Naive thymus-derived CD4-positive, alpha-beta T cell (primary cell): ENCODE measurements around the gene DIS3L. TPM values are rescaled to one million over a fixed set of nuclear protein-coding genes. Genes with fewer than 3 reads are reported as not detected.
A peak's percentile ranks its signal among the peaks of the same experiment; 100 is the strongest.
"Not testable (repeated sequence)": the region's sequence is repeated elsewhere in the genome, so short reads cannot be mapped to it uniquely, and the experiment has no call there.

Experiments
- ATAC-seq: fragments of 150-1000 bp; cut with Tn5 transposase; 2 replicates; pipeline ENCODE4 v1.10.0; 2021; ENCODE audit warnings: mild to moderate bottlenecking, moderate library complexity
- CTCF ChIA-PET: fragments of 350-600 bp; sonication (Branson Sonifier 250); formaldehyde crosslinking; loops from one replicate; lab custom pipeline; 2021; ENCODE audit warnings: antibody characterized with exemption; lab: Charles Lee
- POLR2A ChIA-PET: fragments of 350-600 bp; sonication (Branson Sonifier 250); formaldehyde crosslinking; loops from one replicate; lab custom pipeline; 2021; ENCODE audit warnings: antibody characterized with exemption, inconsistent platforms; lab: Charles Lee
- DNase-seq, 9 donors: peaks; one replicate each; pipeline versions ENCODE4 v3.0.0 to v3.0.0-alpha.2; 2020 to 2022; ENCODE audit warnings: mixed read lengths in 1 of 9
- H3K27ac ChIP-seq: one replicate; pipeline ENCODE4 v1.7.0; 2013; ENCODE audit warnings: mild to moderate bottlenecking, low read depth, low read length, moderate library complexity
- H3K27me3 ChIP-seq, 2 donors: one replicate each; pipeline ENCODE4 v1.7.0; 2013; ENCODE audit warnings: low read length in 2 of 2, mild to moderate bottlenecking in 2 of 2, moderate library complexity in 2 of 2; ENCODE audit not compliant: control insufficient read depth in 2 of 2, insufficient read depth in 2 of 2
- H3K36me3 ChIP-seq, 3 experiments: 1 replicate in 2 of 3; 2 replicates in 1 of 3; pipeline ENCODE4 v1.7.0; 2013; ENCODE audit warnings: low read length in 3 of 3, mild to moderate bottlenecking in 3 of 3, moderate library complexity in 1 of 3; ENCODE audit not compliant: insufficient read depth in 3 of 3, control insufficient read depth in 2 of 3
- H3K4me1 ChIP-seq, 2 donors: one replicate each; pipeline ENCODE4 v1.7.0; 2013; ENCODE audit warnings: low read length in 2 of 2, mild to moderate bottlenecking in 2 of 2, moderate library complexity in 1 of 2; ENCODE audit not compliant: control insufficient read depth in 2 of 2, insufficient read depth in 2 of 2
- H3K4me3 ChIP-seq: 2 replicates; pipeline ENCODE4 v1.7.0; 2013; ENCODE audit warnings: mild to moderate bottlenecking, low read length
- H3K9me3 ChIP-seq, 3 experiments: 1 replicate in 2 of 3; 2 replicates in 1 of 3; pipeline ENCODE4 v1.7.0; 2013; ENCODE audit warnings: low read length in 3 of 3; ENCODE audit not compliant: control insufficient read depth in 2 of 3
- H3K27ac Mint-ChIP-seq, 9 donors: one replicate each; pipeline ENCODE4 v1.8.0; 2020 to 2022; ENCODE audit warnings: mixed read lengths in 9 of 9, mild to moderate bottlenecking in 8 of 9, moderate library complexity in 5 of 9, inconsistent platforms in 2 of 9
- H3K27me3 Mint-ChIP-seq, 5 donors: one replicate each; pipeline ENCODE4 v1.8.0; 2021 to 2022; ENCODE audit warnings: mixed read lengths in 5 of 5, mild to moderate bottlenecking in 1 of 5
- H3K36me3 Mint-ChIP-seq, 5 donors: one replicate each; pipeline ENCODE4 v1.8.0; 2020 to 2022; ENCODE audit warnings: mixed read lengths in 5 of 5, mild to moderate bottlenecking in 3 of 5, inconsistent platforms in 1 of 5
- H3K4me1 Mint-ChIP-seq, 7 donors: one replicate each; pipeline ENCODE4 v1.8.0; 2020 to 2022; ENCODE audit warnings: mixed read lengths in 7 of 7, mild to moderate bottlenecking in 3 of 7, inconsistent platforms in 1 of 7
- H3K4me3 Mint-ChIP-seq, 10 donors: one replicate each; pipeline ENCODE4 v1.8.0; 2020 to 2022; ENCODE audit warnings: mild to moderate bottlenecking in 10 of 10, mixed read lengths in 10 of 10, moderate library complexity in 6 of 10, inconsistent platforms in 2 of 10
- H3K9me3 Mint-ChIP-seq, 11 donors: one replicate each; pipeline ENCODE4 v1.8.0; 2020 to 2022; ENCODE audit warnings: mixed read lengths in 11 of 11, mild to moderate bottlenecking in 4 of 11, inconsistent platforms in 1 of 11, moderate library complexity in 1 of 11
- intact Hi-C, 2 donors: fragments of 100-400 bp; cut with micrococcal nuclease; formaldehyde crosslinking; loops; one replicate each; pipeline ENCODE4 v1.15.1; 2023
- polyA plus RNA-seq, 2 donors: library from polyadenylated mRNA; unstranded; fragments of 300-500 nt; fragmentation: Illumina TruSeq; gene quantifications; one replicate each; pipeline ENCODE4 v1.2.3, GENCODE V29; 2021
- total RNA-seq, 6 experiments: library from RNA in 5 of 6; stranded (reverse) in 5 of 6; gene quantifications; 1 replicate in 5 of 6; 2 replicates in 1 of 6; pipeline ENCODE4 v1.2.3 and lab custom pipeline; 2021 to 2026

Gene DIS3L
- total and polyA plus RNA-seq, 7 experiments from 2014 or later: 25.3 to 48.8 (median 38.1) TPM

DNA sequence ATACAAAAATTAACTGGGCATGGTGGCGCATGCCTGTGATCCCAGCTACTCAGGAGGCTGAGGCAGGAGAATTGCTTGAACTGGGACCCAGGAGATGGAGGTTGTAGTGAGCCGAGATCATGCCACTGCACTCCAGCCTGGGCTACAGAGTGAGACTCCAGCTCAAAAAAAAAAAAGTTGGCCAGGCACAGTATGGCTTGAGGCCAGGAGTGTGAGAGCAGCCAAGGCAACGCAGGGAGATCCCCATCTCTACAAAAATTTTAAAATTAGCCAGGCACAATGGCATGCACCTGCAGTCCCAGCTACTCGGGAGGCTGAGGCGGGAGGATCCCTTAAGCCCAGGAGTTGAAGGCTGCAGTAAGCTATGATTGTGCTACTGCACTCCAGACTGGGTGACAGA lies 55.2 kb downstream of the DIS3L start:
- H3K9me3 ChIP-seq, DNase-seq, H3K4me1 Mint-ChIP-seq, H3K27ac Mint-ChIP-seq, CTCF ChIA-PET, H3K27me3 Mint-ChIP-seq, ATAC-seq, H3K27me3 ChIP-seq, H3K4me1 ChIP-seq, H3K4me3 ChIP-seq, intact Hi-C loops, H3K9me3 Mint-ChIP-seq, H3K27ac ChIP-seq, H3K4me3 Mint-ChIP-seq: not testable (repeated sequence)
- peaks cover 0 to 25% (median 4%) of the 10 kb centered on the region in 3 experiments for H3K36me3 ChIP-seq
- POLR2A ChIA-PET: interaction anchor here (0.7 kb wide), 1 partner anchor 150 kb away, joined by 4 read pairs; no protein-coding TSS in a partner anchor
- H3K36me3 Mint-ChIP-seq: peaks cover 0 to 32% (median 19%) of the 10 kb centered on the region in 5 donors

DNA sequence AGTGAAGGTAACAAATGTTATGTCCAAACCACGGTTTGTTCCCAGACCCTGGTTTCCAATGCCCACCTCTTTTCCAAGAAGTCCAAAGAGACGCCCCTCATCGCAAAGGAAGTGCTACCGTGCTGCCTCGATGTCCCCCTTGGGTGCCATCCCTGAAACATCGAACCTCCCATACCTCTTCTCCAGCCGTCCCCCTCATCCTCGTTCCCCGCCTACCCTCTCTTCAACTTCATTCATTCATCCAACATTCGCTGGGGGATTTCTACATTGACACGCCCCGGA lies 62.6 kb downstream of the DIS3L start:
- ATAC-seq (no peak), DNase-seq (no peak)
- POLR2A ChIA-PET: interaction anchor here (1.0 to 1.5 kb wide), 4 partner anchors 30 to 149 kb away, joined by 3 to 4 read pairs (median 3); partner anchors contain the start of genes RPL4 and ZWILCH
- H3K4me3 ChIP-seq: peak overlapping the region; percentile 92
- no peaks in the 10 kb centered on the region for H3K27me3 ChIP-seq
- Mint-ChIP-seq H3K9me3 (no peaks in the 10 kb centered on the region), H3K27ac (peak overlapping the region; percentile 90 to 98 (median 97)), H3K27me3 (no peaks in the 10 kb centered on the region), H3K4me3 (peak overlapping the region; percentile 92 to 100 (median 96)), H3K36me3 (peaks cover 0 to 11% (median 7%) of the 10 kb centered on the region in 5 donors), H3K4me1 (peaks cover 18 to 35% (median 26%) of the 10 kb centered on the region in 7 donors)
- H3K27ac ChIP-seq: peak overlapping the region; percentile 82
- intact Hi-C loops: loop anchor here (1.0 to 2.0 kb wide), 11 partner anchors 12 to 1060 kb away; partner anchors contain the start of genes DIS3L (in 2 of the 2), MAP2K1 (in 2 of the 2), SNAPC5 (in 2 of the 2) and DPP8 (in 1 of the 2)
- H3K36me3 ChIP-seq: peaks cover 0 to 3% (median 0%) of the 10 kb centered on the region in 3 experiments
- no peaks in the 10 kb centered on the region for H3K9me3 ChIP-seq
- H3K4me1 ChIP-seq: peaks cover 4 to 6% of the 10 kb centered on the region in 2 donors
- CTCF ChIA-PET: interaction anchor here (4.2 kb wide), 1 partner anchor 142 kb away, joined by 22 read pairs; the partner anchor contains the start of gene SNAPC5

DNA sequence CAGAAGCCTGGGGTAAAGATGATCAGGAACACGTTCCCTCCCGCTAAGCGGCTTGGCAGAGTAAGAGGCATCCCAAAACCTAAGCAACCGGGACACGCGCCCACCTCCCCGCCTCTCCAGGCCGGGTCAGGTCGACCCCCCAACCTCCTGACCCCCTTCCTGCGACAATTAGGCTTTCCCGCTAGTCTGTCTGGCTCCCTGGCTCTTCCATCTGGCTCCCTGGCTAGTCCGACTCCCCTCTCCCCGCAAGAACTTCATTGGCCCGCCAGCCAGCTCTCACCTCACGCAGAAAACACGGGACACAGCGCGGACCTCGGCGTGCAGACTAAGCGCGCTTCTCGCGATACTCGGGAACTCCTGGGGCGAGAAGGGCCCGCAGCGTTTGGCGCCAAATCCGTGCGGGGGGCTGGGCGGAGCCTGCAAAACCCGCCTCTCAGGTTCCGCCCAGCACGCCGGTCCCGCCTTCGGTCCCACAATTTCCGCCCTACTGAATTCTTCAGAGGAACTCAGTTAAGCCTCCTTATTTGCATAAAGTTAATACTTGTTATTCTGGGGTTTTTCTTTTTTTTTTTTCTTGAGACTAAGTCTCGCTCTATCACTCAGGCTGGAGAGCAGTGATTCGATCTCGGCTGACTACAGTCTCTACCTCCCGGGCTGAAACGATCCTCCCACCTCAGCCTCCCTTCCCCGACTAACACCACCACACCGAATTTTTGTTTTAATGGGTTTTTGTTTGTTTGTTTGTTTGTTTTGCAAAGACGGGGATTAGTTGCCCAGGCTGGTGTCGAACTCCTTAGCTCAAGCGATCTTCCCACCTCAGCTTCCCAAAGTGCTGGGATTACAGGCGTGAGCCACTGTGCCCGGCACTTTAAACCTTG lies 63.2 kb downstream of the DIS3L start, which contains the start of gene TIPIN:
TSS of gene TIPIN (minus strand) at position 327 of the 878 bp plus-strand sequence. CDS start 3,738 bp downstream, outside the sequence.
- H3K27ac Mint-ChIP-seq: peak within 1 kb of the TSS; percentile 90 to 98 (median 97)
- H3K9me3 Mint-ChIP-seq: no peaks in the 10 kb centered on the region
- Histone ChIP-seq H3K4me1 (peaks cover 4 to 6% of the 10 kb centered on the region in 2 donors), H3K27me3 (no peaks in the 10 kb centered on the region), H3K4me3 (peak within 1 kb of the TSS; percentile 92), H3K9me3 (no peaks in the 10 kb centered on the region), H3K27ac (peak within 1 kb of the TSS; percentile 82), H3K36me3 (peaks cover 0 to 3% (median 0%) of the 10 kb centered on the region in 3 experiments)
- intact Hi-C loops: loop anchor here (1.0 to 2.0 kb wide), 11 partner anchors 12 to 1060 kb away; partner anchors contain the start of genes DIS3L (in 2 of the 2), MAP2K1 (in 2 of the 2), SNAPC5 (in 2 of the 2) and DPP8 (in 1 of the 2)
- no peaks in the 10 kb centered on the region for H3K27me3 Mint-ChIP-seq
- peak within 1 kb of the TSS; percentile 92 to 100 (median 96) for H3K4me3 Mint-ChIP-seq
- DNase-seq (peak; percentile 90 to 96 (median 95)), ATAC-seq (peak; percentile 99)
- ChIA-PET CTCF (interaction anchor here (4.2 kb wide), 1 partner anchor 141 kb away, joined by 22 read pairs; the partner anchor contains the start of gene SNAPC5), POLR2A (interaction anchor here (0.7 to 1.5 kb wide), 6 partner anchors 29 to 1070 kb away, joined by 3 to 5 read pairs (median 3); partner anchors contain the start of gene PARP16)
- H3K36me3 Mint-ChIP-seq: peaks cover 0 to 10% (median 7%) of the 10 kb centered on the region in 5 donors
- H3K4me1 Mint-ChIP-seq: peaks cover 18 to 35% (median 26%) of the 10 kb centered on the region in 7 donors

DNA sequence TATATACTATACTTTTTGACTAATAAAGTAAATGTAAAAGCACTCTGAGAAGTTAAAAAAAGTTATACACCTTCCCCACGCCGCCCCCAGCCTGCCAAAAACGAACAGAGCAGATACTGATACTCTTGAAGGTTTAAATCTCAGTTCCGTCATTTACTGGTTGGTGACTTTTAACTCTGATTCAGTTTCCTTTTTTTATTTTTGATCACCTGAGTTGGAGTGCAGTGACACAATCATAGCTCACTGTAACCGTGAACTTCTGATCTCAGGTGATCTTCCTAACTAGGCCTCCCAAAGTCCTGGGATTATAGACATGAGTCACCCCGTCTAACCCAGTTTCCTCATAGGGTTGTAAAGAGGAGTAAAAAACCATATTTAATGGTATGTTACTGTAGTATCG lies 66.4 kb downstream of the DIS3L start:
- POLR2A ChIA-PET: no interaction called here
- no peak overlapping the region for H3K27ac ChIP-seq
- no peaks in the 10 kb centered on the region for H3K27me3 Mint-ChIP-seq
- H3K4me3 Mint-ChIP-seq: no peak overlapping the region
- no peak for ATAC-seq
- no peak overlapping the region for H3K4me3 ChIP-seq
- H3K36me3 Mint-ChIP-seq: no peaks in the 10 kb centered on the region
- no peak overlapping the region for H3K27ac Mint-ChIP-seq
- no peaks in the 10 kb centered on the region for H3K36me3 ChIP-seq
- H3K27me3 ChIP-seq: no peaks in the 10 kb centered on the region
- no peaks in the 10 kb centered on the region for H3K9me3 Mint-ChIP-seq
- peaks cover 11 to 20% (median 17%) of the 10 kb centered on the region in 7 donors for H3K4me1 Mint-ChIP-seq
- intact Hi-C loops: no loop called here
- peaks cover 4 to 6% of the 10 kb centered on the region in 2 donors for H3K4me1 ChIP-seq
- DNase-seq: no peak
- no peaks in the 10 kb centered on the region for H3K9me3 ChIP-seq
- CTCF ChIA-PET: no interaction called here

DNA sequence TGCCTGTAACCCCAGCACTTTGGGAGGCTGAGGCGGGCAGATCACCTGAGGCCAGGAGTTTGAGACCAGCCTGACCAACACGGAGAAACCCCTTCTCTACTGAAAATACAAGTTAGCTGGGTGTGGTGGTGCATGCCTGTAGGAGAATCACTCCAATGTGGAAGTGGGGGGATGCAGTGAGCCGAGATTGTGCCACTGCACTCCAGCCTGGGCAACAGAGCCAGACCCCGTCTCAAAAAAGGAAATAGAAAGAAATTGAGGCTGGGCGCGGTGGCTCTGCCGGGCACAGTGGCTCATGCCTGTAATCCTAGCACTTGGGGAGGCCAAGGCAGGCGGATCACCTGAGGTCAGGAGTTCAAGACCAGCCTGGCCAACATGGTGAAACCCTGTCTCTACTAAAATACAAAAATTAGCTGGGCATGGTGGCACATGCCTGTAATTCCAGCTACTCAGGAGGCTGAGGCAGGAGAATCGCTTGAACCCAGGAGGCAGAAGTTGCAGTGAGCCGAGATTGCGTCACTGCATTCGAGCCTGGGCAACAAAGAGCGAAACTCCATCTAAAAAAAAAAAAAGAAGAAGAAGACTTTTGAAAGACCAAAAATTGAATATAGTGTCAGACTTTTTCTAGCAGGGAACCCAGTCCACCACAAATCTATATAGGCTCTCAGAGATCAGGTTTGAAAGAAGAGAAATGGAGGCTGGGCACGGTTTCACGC lies 68.5 kb downstream of the DIS3L start:
- H3K4me1 ChIP-seq, H3K36me3 Mint-ChIP-seq, ATAC-seq, H3K9me3 Mint-ChIP-seq, H3K27me3 Mint-ChIP-seq, DNase-seq, H3K27ac ChIP-seq, H3K27me3 ChIP-seq, H3K9me3 ChIP-seq, POLR2A ChIA-PET, H3K4me1 Mint-ChIP-seq, H3K36me3 ChIP-seq, H3K4me3 ChIP-seq, H3K4me3 Mint-ChIP-seq, H3K27ac Mint-ChIP-seq, intact Hi-C loops: not testable (repeated sequence)
- CTCF ChIA-PET: interaction anchor here (0.7 kb wide), 1 partner anchor 26 kb away, joined by 4 read pairs; no protein-coding TSS in a partner anchor

DNA sequence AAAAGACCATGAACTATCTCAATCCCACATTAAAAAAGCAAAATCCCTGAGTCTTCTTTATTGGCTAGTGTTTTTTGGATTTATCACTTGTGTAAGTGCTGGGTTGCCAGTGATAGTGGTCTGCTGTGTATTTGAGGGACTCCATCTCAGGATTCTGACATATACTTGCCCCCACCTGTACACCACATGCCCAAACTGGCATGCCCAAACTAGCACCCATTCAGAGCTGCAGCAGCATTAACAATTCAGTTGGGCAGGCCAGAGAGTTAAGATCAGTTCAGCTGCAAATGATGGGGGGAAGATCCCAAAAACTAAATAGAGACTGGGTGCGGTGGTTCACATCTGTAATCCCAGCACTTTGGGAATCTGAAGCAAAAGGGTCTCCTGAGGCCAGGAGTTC lies 69.4 kb downstream of the DIS3L start:
- POLR2A ChIA-PET: no interaction called here
- Histone ChIP-seq H3K27ac (no peak overlapping the region), H3K4me3 (no peak overlapping the region), H3K27me3 (no peaks in the 10 kb centered on the region), H3K4me1 (no peaks in the 10 kb centered on the region), H3K9me3 (no peaks in the 10 kb centered on the region), H3K36me3 (no peaks in the 10 kb centered on the region)
- Mint-ChIP-seq H3K27ac (no peak overlapping the region), H3K9me3 (no peaks in the 10 kb centered on the region), H3K4me3 (no peak overlapping the region), H3K4me1 (no peaks in the 10 kb centered on the region), H3K27me3 (no peaks in the 10 kb centered on the region), H3K36me3 (no peaks in the 10 kb centered on the region)
- DNase-seq (no peak), ATAC-seq (no peak)
- CTCF ChIA-PET: no interaction called here
- intact Hi-C loops: no loop called here
